SH-SY5Y (cell line): ENCODE results near the gene ESCO1.

Experiments
- GATA2 ChIP-seq: IDR thresholded peaks from 2 replicates; pipeline ENCODE4 v1.6.1; 2011; ENCODE audit warnings: mild to moderate bottlenecking, low read depth, low read length
- GATA3 ChIP-seq: IDR thresholded peaks from 2 replicates; pipeline ENCODE4 v1.6.1; 2011; ENCODE audit warnings: low read depth, mild to moderate bottlenecking, low read length, moderate library complexity

The ESCO1 gene, protein sequence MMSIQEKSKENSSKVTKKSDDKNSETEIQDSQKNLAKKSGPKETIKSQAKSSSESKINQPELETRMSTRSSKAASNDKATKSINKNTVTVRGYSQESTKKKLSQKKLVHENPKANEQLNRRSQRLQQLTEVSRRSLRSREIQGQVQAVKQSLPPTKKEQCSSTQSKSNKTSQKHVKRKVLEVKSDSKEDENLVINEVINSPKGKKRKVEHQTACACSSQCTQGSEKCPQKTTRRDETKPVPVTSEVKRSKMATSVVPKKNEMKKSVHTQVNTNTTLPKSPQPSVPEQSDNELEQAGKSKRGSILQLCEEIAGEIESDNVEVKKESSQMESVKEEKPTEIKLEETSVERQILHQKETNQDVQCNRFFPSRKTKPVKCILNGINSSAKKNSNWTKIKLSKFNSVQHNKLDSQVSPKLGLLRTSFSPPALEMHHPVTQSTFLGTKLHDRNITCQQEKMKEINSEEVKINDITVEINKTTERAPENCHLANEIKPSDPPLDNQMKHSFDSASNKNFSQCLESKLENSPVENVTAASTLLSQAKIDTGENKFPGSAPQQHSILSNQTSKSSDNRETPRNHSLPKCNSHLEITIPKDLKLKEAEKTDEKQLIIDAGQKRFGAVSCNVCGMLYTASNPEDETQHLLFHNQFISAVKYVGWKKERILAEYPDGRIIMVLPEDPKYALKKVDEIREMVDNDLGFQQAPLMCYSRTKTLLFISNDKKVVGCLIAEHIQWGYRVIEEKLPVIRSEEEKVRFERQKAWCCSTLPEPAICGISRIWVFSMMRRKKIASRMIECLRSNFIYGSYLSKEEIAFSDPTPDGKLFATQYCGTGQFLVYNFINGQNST

DNA sequence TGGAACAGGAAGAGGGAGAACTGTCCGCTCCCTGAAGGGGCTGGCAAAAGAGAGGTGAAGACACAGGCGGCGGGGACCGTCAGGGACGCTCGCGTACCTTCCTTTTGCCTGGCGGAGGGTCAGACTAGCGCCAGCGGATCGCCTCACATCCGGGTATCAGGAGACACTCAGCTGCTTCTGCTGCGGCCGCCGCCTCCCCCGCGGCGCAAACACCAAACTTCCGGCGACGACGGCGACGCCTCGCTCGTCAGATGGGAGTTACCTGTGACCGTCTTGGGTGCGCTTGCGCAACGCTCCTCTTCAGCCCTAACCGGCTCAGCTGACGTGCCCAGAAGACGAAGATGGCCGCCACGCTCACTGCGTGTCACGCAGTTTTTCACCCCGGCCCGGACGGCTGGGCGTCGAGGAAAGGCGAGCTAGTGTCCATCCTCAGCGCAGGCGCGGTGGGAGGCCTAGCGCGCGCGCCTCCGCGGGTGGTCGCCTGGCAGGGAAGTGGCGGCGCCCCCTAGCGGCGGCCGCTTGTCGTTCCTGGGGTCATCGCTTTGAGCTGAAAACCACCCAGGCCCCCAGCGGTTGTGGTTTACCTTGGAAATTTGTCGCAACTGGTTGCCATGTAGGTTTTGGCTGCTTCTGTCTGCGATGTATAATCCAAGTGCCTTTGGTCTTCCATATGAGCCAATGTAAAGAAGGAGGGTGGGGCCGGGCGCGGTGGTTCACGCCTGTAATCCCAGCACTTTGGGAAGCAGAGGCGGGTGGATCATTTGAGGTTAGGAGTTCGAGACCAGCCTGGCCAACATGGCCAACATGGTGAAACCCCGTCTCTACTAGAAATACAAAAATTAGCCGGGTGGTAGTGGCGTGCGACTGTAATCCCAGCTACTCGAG is at the start of gene ESCO1:
Gene ESCO1 (minus strand): TSS at position 179 of the 885 bp plus-strand sequence. CDS start 25,861 bp downstream, outside the sequence.
- TF ChIP-seq GATA2, result no peak
- TF ChIP-seq GATA3, result no peak

DNA sequence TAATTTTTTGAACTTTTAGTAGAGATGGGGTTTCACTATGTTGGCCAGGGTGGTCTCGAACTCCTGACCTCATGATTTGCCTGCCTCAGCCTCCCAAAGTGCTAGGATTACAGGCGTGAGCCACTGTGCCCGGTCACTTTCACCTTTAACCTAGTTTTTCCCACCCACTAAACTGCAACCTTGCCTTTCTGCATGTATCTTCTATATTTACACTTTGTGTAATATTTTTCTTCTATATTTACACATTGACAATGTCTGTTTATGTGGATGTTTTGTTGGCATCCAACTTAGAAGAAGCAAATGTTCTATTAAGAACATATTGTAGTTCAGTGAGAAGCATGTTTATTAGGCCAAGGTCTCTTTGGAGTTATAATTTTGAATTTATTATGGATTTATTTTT is 38.3 kb upstream of the ESCO1 start:
- no peak for TF ChIP-seq GATA3
- TF ChIP-seq GATA2, result no peak

- TF ChIP-seq GATA2 (no peak), GATA3 (no peak)
These were observed 36.3 kb upstream of the ESCO1 start for GRCh38 chr18:21636769-21637168.

GRCh38 chr18:21634588-21635199 is 34.2 kb upstream of the ESCO1 start:
- TF ChIP-seq GATA3 (no peak), GATA2 (no peak)

- TF ChIP-seq GATA2, result no peak
- TF ChIP-seq GATA3, result no peak
These were observed 31.9 kb upstream of the ESCO1 start for GRCh38 chr18:21632393-21632792.

DNA sequence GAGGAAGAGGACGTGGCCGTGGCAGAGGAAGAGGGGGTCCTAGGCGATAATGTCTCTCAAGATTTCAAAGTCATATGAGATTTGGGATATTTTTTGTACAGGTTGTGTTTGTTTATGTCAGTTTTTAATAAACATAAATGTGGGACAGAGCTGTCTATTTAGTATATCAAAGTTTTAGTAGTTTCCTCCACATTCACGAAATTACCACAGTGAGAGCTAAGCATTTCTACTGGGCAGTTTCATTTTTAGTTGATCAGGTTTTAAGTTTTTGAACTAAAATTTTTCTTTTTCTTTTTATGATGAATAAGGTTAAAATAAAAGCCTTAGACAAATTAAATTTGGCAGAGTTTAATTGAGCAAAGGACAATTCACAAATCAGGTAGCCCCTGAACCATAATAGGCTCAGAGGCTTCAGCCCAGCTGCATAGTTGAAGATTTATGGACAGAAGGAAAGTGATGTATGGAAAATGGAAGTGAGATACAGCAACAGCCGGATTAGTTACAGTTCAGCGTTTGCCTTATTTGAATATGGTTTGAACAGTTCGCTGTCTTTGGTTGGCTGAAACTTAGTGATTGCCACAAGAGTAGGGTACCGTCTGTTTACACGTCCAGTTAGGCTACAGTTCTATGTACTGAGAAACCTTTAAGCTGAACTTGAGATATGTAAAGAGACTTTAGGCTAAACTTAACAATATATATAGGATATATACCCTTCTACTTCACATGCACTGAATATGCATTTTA is 28.8 kb upstream of the ESCO1 start:
- TF ChIP-seq GATA3 (no peak), GATA2 (no peak)

GRCh38 chr18:21612125-21613039 is 11.9 kb upstream of the ESCO1 start, which contains the start of gene SNRPD1:
TSS of gene SNRPD1 (plus strand) at chr18:21612314. CDS start at chr18:21612430, 116 bp downstream.
- no peak for TF ChIP-seq GATA3
- peak; percentile 55 for TF ChIP-seq GATA2

- TF ChIP-seq GATA2 (no peak), GATA3 (no peak)
These were observed 4.7 kb upstream of the ESCO1 start for GRCh38 chr18:21605213-21605612.

DNA sequence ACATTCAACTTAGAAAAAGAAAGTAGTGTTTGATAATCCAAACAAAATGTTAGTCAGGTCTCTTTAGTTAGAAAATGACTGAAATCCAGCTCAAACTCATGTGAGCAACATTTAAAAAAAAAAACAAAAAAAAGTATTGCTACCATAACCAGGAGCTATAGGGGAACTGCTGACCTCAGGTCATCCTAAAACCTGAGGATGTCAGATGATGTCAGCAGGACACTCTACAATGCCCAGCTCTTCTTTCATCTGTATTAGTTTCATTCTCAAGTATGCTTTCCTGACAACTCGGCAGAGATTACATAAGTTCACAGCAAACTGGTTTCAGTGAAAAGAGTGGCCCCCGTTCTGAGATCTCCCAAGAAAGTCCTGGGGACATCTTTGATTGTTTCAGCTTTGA is 4.2 kb upstream of the ESCO1 start:
- TF ChIP-seq GATA3, result no peak
- no peak for TF ChIP-seq GATA2

- TF ChIP-seq GATA3, result no peak
- no peak for TF ChIP-seq GATA2
These were observed 1.7 kb upstream of the ESCO1 start for GRCh38 chr18:21602299-21602587.

DNA sequence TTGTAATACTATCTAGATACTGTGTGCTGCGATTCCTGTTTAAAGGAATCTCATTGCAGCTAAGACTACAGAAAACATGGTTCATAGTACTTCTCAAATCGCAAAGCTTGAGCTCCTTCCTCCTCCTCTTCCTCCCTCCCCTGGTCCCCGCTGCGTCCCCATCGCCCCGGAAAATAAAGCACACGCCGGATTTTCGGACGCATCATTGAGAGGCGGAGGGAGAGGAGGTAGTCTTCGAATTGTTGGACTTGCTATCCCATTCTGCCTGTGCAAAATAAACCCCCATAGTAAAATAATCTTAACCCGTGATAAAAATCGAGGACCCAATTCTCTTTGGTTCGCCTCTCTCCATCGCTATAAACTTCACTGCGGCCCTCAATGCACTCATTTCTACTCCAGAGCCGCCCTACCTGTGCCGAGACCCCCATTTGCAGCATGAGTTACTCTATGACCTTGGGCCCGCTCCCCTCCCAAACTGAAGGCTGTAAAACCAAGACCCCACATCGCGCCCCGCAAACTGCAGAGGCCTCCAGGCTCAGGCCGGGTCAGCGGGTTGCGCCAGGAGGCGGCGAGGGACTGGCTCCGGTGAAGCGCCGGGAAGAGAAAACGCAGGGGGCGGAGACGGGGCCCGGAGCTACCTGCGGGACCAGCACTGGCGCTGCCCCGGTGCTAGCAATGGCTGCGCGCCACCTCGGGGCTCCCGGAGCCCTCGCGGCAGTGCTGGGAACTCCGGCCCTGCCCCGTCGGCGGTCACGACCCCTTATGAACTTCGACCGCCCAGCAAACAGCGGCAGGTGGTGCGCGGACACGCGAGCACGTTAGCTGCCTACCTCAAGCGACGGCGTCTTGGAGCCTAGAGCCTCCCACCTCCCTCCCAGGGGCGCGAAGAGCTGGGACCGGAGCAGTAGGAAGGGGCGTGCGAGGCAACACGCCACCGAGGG is 649 bp downstream of the ESCO1 start:
- TF ChIP-seq GATA3 (no peak), GATA2 (no peak)
